Measurements from ENCODE around the gene LMO7.

The LMO7 gene

DNA sequence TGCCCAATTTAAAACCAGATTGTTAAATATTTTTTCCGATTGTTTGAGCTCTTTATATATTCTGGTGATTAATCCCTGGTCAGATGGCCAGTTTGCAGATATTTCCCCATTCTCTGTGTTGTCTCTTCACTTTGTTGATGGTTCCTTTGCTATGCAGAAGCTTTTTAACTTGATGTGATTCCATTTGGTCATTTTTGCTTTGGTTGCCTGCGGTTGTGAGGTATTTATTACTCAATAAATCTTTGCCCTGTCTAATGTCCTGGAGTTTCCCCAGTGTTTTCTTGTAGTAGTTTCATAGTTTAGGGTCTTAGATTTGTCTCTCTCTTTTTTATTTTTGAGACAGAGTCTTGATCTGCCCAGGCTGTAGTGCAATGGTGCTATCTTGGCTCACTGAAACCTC is 23.8 kb upstream of the LMO7 start:
- TF ChIP-seq, protein P1, sequence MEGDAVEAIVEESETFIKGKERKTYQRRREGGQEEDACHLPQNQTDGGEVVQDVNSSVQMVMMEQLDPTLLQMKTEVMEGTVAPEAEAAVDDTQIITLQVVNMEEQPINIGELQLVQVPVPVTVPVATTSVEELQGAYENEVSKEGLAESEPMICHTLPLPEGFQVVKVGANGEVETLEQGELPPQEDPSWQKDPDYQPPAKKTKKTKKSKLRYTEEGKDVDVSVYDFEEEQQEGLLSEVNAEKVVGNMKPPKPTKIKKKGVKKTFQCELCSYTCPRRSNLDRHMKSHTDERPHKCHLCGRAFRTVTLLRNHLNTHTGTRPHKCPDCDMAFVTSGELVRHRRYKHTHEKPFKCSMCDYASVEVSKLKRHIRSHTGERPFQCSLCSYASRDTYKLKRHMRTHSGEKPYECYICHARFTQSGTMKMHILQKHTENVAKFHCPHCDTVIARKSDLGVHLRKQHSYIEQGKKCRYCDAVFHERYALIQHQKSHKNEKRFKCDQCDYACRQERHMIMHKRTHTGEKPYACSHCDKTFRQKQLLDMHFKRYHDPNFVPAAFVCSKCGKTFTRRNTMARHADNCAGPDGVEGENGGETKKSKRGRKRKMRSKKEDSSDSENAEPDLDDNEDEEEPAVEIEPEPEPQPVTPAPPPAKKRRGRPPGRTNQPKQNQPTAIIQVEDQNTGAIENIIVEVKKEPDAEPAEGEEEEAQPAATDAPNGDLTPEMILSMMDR (conservative IDR thresholded peaks at IDR 0.05), result no peak

DNA sequence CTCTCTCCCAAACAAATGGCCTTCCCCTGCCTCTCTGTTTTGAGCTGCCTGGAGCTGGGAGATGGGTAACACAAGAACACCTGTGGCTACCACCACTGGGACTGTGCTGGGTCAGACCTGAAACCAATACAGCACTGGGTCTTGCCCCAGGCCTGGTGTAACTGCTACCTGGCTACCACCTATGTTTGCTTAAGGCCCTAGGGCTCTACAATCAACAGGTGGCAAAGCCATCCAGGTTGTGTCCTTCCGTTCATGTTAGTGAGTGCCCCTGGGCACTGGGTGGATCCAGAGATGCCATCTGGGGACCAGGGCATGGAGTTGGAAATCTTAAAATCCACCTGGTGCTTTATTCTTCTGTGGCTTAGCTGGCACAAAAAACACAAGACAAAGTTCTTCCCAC is 18.9 kb upstream of the LMO7 start:
- TF ChIP-seq, protein P1 (conservative IDR thresholded peaks at IDR 0.05), result no peak
- no peak overlapping the region for H3K27ac ChIP-seq

More for the DNA sequence above, 23.8 kb upstream of the LMO7 start:
- no peak overlapping the region for H3K27ac ChIP-seq

DNA sequence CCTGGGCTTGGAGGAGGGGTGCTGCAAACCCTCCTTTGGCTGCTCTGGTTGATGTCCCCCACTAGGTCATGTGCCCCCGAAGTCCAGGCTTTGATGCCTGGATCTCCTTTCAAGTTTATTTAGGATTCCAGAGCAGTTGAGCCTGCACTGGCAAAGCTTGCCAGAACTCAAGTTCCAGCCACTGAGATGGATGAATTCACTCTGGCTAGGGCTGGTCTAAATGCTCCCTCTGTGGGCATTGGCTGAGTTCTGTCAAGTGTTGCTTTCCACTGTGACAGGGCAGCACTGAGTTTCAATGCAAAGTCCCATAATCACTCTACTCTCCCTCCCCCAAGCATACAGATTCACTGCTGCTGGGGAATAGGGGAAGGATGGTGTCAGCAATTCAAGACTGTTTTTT is 17.8 kb upstream of the LMO7 start:
- H3K27ac ChIP-seq, result no peak overlapping the region
- TF ChIP-seq, protein P1 (conservative IDR thresholded peaks at IDR 0.05), result no peak

DNA sequence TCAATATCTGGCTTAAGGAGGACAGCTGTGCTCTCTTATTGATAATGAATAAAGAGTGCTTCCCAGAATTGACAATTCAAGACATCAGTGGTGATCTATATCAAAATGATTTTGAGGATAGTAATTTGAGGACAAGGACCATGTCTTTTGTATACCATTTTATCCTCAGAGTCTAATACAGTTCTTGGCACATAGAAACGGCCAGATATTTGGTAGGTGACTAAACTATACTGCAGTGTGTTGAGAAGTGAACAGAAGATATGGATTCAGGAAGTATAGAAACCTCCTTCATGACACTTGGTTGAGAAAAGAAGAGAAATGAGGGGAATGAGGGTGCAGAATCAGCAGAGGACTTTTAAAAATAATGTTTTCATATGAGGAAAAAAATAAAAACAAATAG is 16.1 kb upstream of the LMO7 start:
- TF ChIP-seq, protein P1 (conservative IDR thresholded peaks at IDR 0.05), result no peak
- no peak overlapping the region for H3K27ac ChIP-seq

DNA sequence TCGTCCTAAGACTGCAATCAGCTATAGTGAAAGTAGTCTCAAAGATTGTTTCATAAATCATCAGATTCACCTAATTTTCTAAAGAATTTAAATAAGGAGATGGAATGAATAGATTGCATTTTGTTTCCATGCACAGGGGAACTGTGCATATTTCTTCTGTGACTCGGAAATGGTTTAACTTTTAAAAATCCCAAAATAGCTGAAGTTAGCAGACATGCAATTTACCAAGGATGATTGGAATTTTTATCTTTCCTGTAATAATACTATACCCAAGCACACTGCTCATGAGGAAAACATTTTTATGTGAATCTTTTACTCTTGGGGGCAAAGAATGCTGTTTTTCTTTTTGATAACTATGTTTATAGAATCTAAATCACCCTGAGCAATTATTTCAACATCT is 15.0 kb upstream of the LMO7 start:
- no peak overlapping the region for H3K27ac ChIP-seq
- TF ChIP-seq, protein P1 (conservative IDR thresholded peaks at IDR 0.05), result no peak

DNA sequence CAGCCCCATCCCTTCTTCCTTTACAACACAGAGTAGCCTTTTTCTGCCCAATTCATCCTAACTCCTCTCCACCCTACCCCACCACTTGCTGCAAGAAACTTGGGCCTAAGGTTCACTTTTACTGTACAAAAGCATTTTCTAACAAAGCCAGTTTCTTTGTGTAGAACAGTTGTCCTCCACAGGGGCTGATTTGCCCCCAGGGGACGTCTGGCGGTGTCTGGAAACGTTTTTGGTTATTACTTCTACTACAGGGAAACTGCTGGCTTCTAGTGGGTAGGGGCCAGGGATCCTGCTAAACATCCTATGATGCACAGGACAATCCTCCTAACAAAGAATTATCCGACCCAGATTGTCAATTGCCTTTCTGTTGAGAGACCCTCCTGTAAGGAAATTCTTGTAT is 7.3 kb upstream of the LMO7 start:
- TF ChIP-seq, protein P1 (conservative IDR thresholded peaks at IDR 0.05), result no peak
- H3K27ac ChIP-seq, result no peak overlapping the region

DNA sequence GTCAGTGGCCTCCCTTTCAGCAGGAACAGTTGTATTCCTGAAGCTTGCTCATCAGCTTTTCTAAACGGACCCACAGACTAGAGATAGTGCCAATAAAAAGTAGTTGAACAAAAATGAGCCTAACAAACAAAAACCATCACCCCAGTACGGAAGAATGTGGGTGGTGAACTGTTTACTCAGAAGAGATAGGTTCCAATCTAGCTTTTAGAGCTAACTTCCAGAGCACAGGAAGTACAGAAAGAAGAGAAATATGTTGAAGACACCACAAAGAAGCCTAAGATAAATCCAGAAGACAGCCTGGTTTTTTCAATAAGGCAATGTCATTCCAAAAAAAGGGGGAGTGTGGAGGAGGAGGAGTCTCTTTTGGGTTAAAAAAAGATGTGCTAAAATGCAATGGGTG is 2.8 kb upstream of the LMO7 start:
- H3K27ac ChIP-seq, result no peak overlapping the region
- TF ChIP-seq, protein P1 (conservative IDR thresholded peaks at IDR 0.05), result no peak
